Measurements from ENCODE around the gene KRT74.

The KRT74 gene

DNA sequence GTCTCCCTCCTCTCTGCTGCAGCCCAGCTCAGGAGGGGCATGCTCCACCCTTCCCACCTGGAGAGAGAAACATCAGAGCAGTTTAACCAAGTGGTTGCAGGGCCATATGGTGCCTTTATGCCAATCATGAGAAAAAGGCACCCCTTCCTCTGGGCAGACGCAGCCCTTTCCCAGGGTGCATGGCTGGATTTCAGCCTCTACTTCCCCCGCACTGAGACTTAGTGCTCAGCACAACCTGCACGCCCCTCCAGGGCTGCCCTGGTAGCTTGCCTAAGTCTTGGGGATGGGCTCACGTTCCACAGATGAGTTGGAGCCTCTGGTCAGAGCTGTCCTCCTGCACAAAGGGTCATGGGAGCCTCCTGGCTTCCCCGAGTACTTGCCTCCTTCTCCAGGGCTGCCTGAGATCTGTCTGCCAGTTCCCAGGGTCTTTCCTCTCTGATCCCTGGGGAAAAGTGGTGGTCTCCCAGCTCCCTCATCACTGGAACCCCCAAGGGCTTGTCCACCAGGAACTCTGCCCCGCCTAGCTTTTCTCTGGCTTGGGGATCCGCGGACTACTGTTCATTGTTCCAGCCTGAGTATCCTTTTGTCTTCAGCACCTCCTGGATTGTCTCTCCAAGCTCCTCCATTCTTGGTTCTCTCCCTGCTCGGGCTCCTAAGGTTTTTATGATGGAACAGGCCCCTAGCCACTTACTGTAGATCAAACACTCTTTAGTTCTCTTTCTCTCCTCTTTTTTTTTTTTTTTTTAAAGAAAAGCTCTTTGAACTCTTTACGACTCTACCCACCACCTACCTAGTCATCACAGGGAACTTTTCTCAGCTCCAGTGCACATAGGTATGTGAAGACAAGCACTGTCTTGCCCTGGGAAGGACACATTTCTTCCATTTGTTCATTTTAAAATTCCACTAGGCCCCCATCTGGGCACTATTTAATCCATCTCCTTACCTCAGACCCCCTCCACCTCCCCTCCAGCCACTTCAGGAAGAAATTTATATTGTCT lies 6.1 kb upstream of the KRT74 start:
- Histone ChIP-seq H3K36me3 (ENCODE audit: control insufficient read depth, insufficient read depth, low read length) (no peaks in the 10 kb centered on the region), H3K4me3 (ENCODE audit: low read depth, low read length) (no peak overlapping the region), H3K4me1 (no peaks in the 10 kb centered on the region), H3K9me3 (ENCODE audit: control insufficient read depth, low read length) (no peaks in the 10 kb centered on the region), H3K27ac (no peak overlapping the region), H3K27me3 (ENCODE audit: control insufficient read depth, insufficient read depth, low read length) (no peaks in the 10 kb centered on the region), H3K9ac (no peak overlapping the region), H2AFZ (no peak overlapping the region), H3K4me2 (ENCODE audit: low read length) (no peak overlapping the region), H3K79me2 (no peaks in the 10 kb centered on the region)
- TF ChIP-seq, protein P1, sequence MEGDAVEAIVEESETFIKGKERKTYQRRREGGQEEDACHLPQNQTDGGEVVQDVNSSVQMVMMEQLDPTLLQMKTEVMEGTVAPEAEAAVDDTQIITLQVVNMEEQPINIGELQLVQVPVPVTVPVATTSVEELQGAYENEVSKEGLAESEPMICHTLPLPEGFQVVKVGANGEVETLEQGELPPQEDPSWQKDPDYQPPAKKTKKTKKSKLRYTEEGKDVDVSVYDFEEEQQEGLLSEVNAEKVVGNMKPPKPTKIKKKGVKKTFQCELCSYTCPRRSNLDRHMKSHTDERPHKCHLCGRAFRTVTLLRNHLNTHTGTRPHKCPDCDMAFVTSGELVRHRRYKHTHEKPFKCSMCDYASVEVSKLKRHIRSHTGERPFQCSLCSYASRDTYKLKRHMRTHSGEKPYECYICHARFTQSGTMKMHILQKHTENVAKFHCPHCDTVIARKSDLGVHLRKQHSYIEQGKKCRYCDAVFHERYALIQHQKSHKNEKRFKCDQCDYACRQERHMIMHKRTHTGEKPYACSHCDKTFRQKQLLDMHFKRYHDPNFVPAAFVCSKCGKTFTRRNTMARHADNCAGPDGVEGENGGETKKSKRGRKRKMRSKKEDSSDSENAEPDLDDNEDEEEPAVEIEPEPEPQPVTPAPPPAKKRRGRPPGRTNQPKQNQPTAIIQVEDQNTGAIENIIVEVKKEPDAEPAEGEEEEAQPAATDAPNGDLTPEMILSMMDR (IDR thresholded peaks at IDR 0.05): no peak

DNA sequence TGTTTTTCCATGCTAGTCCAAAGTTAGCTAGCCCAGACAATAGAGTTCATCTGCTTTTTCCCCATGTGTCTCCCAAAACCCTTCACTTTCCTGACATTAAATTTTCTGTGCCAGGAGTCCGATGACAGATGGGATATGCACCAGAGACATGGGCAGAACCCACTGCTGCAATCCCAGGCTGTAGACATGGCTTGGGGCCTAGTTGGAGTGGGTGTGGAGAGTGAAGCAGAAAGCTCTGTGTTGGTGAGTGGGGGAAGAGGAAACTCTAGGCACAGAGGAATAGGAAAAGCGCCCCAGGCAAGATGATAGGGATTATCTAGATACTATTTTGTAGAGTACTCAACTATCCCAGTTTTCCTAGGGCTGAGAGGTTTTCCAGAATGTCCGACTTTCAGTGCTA lies 4.8 kb upstream of the KRT74 start:
- no peak overlapping the region for H2AFZ ChIP-seq
- no peak overlapping the region for H3K9ac ChIP-seq
- H3K27ac ChIP-seq: no peak overlapping the region
- H3K9me3 ChIP-seq (ENCODE audit: control insufficient read depth, low read length): no peaks in the 10 kb centered on the region
- H3K27me3 ChIP-seq (ENCODE audit: control insufficient read depth, insufficient read depth, low read length): no peaks in the 10 kb centered on the region
- no peaks in the 10 kb centered on the region for H3K4me1 ChIP-seq
- H3K4me2 ChIP-seq (ENCODE audit: low read length): no peak overlapping the region
- H3K36me3 ChIP-seq (ENCODE audit: control insufficient read depth, insufficient read depth, low read length): no peaks in the 10 kb centered on the region
- TF ChIP-seq, protein P1 (IDR thresholded peaks at IDR 0.05): no peak
- no peak overlapping the region for H3K4me3 ChIP-seq (ENCODE audit: low read depth, low read length)
- no peaks in the 10 kb centered on the region for H3K79me2 ChIP-seq

DNA sequence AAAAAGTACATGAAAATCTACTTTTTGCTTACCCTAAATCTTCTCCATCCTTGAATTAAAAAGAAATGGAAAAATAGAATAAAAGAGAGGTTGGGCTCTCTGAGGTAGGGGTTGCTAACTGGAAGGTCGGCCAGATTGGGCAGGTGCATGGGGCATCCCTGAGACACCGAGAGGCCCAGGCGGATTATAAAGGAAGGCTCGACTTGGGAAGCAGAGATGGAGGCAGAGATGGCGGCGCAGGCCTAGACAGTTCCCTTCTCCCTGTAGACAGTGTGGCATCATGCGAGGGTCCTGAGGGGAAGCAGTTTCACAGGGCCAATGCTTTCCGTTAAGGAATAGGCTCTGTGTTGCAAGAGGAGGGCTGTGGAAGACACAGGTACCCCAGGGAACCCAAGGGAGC lies 3.7 kb upstream of the KRT74 start:
- no peaks in the 10 kb centered on the region for H3K4me1 ChIP-seq
- no peak overlapping the region for H3K4me3 ChIP-seq (ENCODE audit: low read depth, low read length)
- H3K4me2 ChIP-seq (ENCODE audit: low read length): no peak overlapping the region
- H3K27ac ChIP-seq: no peak overlapping the region
- H3K27me3 ChIP-seq (ENCODE audit: control insufficient read depth, insufficient read depth, low read length): no peaks in the 10 kb centered on the region
- no peak overlapping the region for H3K9ac ChIP-seq
- no peaks in the 10 kb centered on the region for H3K9me3 ChIP-seq (ENCODE audit: control insufficient read depth, low read length)
- no peaks in the 10 kb centered on the region for H3K79me2 ChIP-seq
- H3K36me3 ChIP-seq (ENCODE audit: control insufficient read depth, insufficient read depth, low read length): no peaks in the 10 kb centered on the region
- TF ChIP-seq, protein P1 (IDR thresholded peaks at IDR 0.05): no peak
- H2AFZ ChIP-seq: no peak overlapping the region

DNA sequence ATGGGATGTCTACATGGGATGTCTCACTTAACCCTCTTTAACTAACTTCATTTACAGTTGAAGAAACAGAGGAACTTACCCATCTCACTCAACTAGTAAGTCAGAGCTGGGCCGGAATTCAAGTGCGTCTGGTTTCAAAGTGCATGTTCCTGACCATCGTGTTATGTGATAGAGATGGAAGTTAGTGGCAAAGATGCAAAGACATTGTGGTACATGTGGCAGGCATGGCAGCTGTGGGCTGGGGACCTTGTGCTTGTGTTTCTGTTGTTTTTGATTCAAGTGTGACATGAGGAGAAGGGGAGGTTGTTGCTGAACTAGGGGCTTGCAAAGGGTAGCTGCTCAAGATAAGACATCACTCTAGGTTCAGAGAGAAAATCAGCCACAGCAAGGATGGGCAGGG lies 2.3 kb upstream of the KRT74 start:
- Histone ChIP-seq H3K4me3 (ENCODE audit: low read depth, low read length) (no peak overlapping the region), H3K36me3 (ENCODE audit: control insufficient read depth, insufficient read depth, low read length) (no peaks in the 10 kb centered on the region), H3K4me1 (no peaks in the 10 kb centered on the region), H3K27ac (no peak overlapping the region), H3K9me3 (ENCODE audit: control insufficient read depth, low read length) (no peaks in the 10 kb centered on the region), H2AFZ (no peak overlapping the region), H3K4me2 (ENCODE audit: low read length) (no peak overlapping the region), H3K27me3 (ENCODE audit: control insufficient read depth, insufficient read depth, low read length) (no peaks in the 10 kb centered on the region), H3K79me2 (no peaks in the 10 kb centered on the region), H3K9ac (no peak overlapping the region)
- TF ChIP-seq, protein P1 (IDR thresholded peaks at IDR 0.05): no peak

Data from parathyroid adenoma (tissue), 2 donors.